Activated CD4-positive, alpha-beta T cell treated with anti-CD3 and anti-CD28 coated beads for 24 hours (primary cell): ENCODE data around the gene P3R3URF.

Source experiments
- DNase-seq, 2 donors: peaks; one replicate each; pipeline ENCODE4 v3.0.0-alpha.2; 2020; ENCODE audit warnings: low read depth in 2 of 2

Gene P3R3URF

DNA sequence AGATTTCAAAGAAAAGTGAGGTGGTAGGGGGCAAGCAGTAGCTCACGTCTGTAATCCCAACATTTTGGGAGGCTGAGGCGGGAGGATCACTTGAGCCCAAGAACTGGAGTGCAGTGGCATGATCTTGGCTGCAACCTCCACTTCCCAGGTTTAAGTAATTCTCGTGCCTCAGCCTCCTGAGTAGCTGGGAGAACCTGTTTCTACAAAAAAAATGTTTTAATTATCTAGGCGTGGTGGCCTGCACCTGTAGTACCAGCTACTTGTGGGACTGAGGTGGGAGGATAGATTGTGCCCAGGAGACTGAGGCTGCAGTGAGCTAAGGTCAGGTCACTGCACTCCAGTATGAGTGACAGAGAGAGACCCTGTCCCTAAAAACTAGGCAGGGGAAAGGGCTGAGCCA, 4.0 kb downstream of the P3R3URF start:
- DNase-seq, result no peak

GRCh38 chr1:46171871-46172270, 4.4 kb downstream of the P3R3URF start:
- no peak for DNase-seq

GRCh38 chr1:46171351-46171750, 4.9 kb downstream of the P3R3URF start:
- no peak for DNase-seq

DNA sequence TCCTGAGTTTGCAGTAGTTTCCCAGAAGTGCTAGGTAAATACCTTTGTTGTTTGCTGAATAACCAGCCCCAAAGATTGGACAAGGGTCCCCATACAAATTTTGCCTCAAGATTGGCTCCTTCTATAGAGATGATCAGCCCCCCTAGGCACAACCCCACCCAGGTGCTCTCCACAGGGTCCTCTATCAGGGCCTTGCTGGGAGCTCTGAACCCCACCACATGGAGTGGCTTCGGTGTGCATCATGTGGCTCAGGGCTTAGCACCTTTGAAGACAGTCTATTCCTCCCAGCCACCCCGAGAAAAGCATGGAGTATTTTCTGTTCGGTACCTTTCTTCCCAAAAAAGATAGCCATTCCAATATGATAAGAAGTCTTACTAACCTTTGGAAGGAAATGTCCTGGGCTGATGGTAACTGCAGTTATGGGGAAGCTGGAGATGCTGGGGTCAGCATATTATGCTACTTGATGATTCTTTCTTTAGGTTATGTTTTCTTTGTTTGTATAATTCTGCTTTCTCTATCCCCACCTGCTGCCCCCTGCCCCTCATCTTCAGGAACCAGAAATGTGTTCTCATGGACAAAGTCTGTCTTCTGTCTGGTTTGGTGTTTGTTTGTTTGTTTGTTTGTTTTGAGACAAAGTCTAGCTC, 6.4 kb downstream of the P3R3URF start:
- no peak for DNase-seq

- DNase-seq, result no peak
These were observed 7.8 kb downstream of the P3R3URF start for GRCh38 chr1:46168477-46168876.

DNA sequence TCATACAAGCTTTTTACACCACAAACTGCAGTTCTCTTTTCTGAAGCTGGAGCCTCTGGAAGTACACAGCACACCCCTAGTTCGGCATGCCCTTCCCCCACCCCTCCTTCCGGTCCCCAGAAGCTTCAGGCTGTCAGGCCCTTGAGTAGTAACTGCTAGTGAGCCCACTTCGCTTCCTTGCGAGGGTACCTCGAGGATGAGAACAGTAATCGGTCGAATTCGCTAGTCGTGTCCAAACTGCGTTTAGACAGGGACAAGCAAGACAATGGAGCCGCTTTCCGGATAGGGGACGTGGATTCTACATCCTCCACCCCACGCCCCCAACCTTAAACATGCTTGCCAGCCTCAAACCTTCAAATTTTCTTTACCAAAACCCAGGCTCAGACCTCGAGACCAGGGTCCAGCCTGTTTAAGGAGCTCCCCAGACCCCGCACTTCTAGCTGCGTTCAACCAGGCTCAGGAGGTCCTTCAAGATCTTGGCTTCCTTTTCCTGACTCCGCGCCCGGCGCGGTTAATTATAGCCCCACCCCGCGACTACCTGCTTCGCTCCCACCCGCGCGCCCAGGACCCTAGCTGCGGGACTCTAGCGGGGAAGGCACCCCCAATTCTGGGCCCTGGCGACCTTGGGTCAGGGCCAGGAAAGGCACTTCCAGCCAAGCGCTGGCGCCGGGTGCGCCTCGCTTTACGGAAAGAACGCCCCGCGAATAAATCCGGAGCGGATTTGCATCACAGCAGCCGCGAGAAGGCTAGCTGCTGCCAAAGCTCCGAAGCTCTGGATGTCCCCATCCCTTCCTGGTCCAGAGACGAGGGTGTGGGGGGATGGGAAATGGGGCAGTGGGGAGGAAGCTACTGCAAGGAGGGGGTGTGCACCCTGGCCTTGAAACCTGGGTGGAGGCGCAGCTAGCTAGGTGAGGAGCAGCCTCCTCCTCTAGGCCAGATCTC, 9.5 kb downstream of the P3R3URF start:
- DNase-seq, result peak in 1 of 2 donors; percentile 33

DNA sequence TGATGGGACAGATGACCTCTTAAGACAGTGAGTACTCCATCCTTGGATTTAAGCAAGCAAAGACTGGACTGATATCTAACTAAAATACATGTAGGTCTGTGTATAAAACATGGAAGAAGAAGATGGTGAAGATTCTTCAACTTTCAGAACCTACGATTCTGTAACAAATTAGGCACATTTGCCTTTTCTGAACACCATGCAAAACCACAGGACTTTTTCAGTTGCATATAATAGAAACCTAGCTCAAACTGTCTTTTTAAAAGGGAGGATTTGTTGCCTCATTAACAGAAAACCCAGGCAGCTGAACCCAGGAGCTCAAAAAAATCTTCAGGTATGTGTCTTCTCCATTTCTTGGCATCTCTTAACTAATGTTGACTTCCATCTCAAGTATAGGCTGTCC, 16.1 kb downstream of the P3R3URF start:
- DNase-seq, result no peak

DNA sequence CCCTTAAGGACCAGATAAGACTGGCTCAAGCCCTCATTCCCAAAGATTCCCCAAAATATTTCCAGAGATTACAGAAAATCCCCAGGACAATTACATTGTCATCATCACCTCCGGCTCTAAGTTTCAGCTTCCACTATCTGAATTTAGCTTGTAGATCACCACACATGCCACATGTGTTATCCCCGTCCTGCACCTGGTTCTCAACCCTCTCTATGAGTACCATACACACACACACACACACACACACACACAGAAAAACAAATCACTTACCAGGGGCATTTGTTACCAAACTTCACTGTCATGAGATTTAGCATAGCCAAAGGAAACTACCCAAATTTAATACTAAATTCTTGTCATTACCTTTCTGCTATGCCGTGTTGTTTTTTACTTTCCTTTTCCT, 16.8 kb downstream of the P3R3URF start:
- no peak for DNase-seq

- DNase-seq, result no peak
These were observed 17.7 kb downstream of the P3R3URF start for GRCh38 chr1:46158312-46159281.

- DNase-seq, result no peak
These were observed 18.4 kb downstream of the P3R3URF start for GRCh38 chr1:46157916-46158311.

- DNase-seq, result no peak
These were observed 22.6 kb downstream of the P3R3URF start for GRCh38 chr1:46153732-46154131.

DNA sequence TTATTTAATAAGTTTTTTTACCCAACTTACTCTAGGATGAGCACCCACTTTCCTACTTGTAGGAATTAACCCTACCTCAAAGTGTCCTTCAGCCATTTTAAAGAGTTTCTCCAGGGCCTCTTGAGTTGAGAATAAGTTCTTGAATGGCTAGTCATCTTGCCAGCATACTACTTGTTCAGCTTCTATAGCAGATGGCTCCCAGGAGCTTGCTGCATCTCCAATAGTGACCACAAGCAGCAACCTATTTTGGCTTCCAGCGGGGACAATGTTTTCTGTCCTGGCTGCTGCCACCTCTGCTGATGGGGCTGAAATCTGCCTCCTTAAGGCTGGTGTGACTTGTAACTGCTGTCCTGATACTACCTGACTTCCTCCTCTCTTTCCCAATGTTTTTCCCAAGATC, 23.1 kb downstream of the P3R3URF start:
- no peak for DNase-seq

DNA sequence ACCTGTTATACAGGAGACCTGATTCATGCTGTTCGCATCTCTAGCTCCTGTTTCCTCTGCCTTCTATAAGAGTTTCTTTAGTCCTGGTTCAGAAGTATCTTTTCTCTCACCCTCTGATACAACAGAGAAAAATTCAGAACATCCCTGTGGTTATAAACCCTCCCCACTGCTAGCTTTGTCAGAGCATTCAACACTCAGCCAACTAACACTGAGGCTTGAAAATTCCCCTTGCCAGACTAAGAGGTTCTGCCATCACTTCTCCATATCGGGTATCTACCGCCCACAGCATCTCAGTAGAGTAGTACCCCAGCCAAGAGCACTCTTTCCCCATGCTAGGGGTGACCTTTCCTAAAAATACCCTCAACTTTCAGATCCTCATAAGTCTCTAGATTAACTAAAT, 24.3 kb downstream of the P3R3URF start:
- no peak for DNase-seq

DNA sequence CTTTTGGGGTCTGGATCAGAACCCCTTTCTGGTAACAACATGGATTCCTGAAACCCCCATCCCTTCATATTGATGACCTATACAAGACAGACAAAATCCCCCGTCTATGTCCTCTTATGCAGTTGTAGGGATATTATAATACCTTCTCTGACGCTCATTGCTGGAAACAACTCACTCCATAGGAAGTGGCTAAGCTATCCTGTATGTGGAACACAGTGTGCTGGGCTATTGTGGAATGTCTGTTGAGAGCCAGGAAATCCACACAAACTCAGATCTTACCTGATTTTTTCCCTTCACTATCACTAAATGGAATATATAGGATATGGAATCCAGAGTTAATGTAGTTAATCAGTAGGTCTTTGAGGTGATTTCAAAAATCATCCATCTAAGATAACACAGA, 26.2 kb downstream of the P3R3URF start:
- no peak for DNase-seq

DNA sequence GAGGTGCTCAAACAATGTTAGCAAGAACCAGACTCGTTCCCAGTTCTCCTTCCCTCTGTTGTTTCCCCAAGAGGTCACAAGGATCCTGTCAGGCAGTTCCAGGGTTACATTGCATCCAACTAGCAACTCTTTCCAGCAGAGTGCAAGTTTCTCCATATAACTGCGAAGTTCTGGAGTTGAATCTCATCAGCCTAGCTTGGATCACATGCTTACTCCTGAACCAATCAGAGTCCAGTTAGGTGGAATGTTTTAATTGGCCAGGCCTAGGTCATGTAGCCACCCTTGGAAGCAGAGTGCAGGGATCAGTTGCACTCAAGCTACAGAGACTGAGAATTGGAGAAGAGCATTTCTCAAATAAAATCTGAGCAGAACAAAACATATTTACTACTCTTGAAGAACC, 28.0 kb downstream of the P3R3URF start:
- DNase-seq, result no peak

- no peak for DNase-seq
These were observed 38.4 kb downstream of the P3R3URF start for GRCh38 chr1:46137916-46138315.

DNA sequence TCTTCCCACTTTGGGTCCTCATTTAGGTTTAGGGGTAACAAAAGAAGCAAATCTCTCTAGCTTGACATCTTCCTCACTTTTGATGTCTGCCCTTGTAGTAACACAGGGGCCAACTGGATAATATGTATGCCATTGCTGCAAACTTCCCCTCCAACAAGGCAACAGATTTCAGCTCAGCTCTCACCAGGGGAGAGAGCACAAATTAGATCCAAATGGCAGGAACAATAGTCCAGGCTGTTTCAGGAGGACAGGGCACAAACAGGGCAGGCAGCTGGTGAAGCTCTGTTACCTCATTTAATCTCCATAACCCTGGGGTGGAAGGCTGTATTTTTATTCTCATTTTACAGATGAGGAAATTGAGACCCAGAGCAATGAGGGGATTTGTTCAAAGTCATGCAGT, 39.6 kb downstream of the P3R3URF start:
- no peak for DNase-seq

- DNase-seq, result no peak
These were observed 41.5 kb downstream of the P3R3URF start for GRCh38 chr1:46134660-46135331.

DNA sequence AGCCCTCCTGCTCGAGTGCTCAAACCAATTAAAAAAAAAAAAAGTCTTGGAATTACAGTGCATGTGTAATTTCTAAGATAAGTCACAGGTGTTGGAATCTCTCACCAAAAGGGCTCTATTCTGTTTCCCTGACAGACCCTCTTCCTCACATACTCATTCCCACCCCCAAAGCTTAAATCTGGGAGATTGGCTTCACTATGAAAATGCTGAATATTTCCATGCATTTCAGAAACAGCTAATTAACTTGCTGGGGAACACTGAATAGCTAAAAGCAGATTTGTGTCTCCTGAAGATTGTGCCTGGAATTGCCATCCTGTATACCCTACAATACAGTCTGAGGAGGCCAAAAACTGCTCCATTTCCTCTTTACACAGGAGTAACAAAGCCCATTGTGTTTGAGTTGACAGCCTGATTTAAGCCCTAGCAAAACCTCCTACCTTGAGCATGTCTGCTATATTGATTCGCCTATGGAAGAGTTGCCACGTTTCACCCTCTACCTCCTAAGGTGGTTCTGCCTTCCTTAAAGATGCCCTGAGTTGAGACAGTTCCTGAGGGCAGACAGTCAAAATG, 42.4 kb downstream of the P3R3URF start:
- no peak for DNase-seq

GRCh38 chr1:46133181-46133658, 43.1 kb downstream of the P3R3URF start:
- DNase-seq, result no peak
